Measurements from ENCODE around the gene THSD7A. TPM values are rescaled to one million over a fixed set of nuclear protein-coding genes. Genes with fewer than 3 reads are reported as not detected.

Gene THSD7A
- total RNA-seq, 1 experiment from 2014 or later = 5.9 TPM

GRCh38 chr7:11513460-11513859 is 318.5 kb downstream of the THSD7A start:
- DNase-seq = no peak
- H3K36me3 Mint-ChIP-seq (ENCODE audit: insufficient read depth, unreplicated experiment) = no peaks in the 10 kb centered on the region
- no peaks in the 10 kb centered on the region for H3K27me3 Mint-ChIP-seq (ENCODE audit: unreplicated experiment)
- intact Hi-C loops (cut with micrococcal nuclease; ENCODE audit: unreplicated experiment) = no loop called here
- H3K4me1 Mint-ChIP-seq (ENCODE audit: low read depth, unreplicated experiment) = no peaks in the 10 kb centered on the region
- no peaks in the 10 kb centered on the region for H3K9me3 Mint-ChIP-seq (ENCODE audit: low read depth, unreplicated experiment)
- H3K4me3 Mint-ChIP-seq (ENCODE audit: low read depth, unreplicated experiment) = no peak overlapping the region
- H3K27ac Mint-ChIP-seq (ENCODE audit: unreplicated experiment) = no peak overlapping the region
- CTCF ChIA-PET = interaction anchor here (0.6 kb wide), 1 partner anchor 171 kb away, joined by 3 read pairs; no protein-coding TSS in a partner anchor
- no peak for TF ChIP-seq CTCF (IDR thresholded peaks at IDR 0.05; ENCODE audit: unreplicated experiment)
- BruUV-seq (replicated peaks) = no TSS peak

DNA sequence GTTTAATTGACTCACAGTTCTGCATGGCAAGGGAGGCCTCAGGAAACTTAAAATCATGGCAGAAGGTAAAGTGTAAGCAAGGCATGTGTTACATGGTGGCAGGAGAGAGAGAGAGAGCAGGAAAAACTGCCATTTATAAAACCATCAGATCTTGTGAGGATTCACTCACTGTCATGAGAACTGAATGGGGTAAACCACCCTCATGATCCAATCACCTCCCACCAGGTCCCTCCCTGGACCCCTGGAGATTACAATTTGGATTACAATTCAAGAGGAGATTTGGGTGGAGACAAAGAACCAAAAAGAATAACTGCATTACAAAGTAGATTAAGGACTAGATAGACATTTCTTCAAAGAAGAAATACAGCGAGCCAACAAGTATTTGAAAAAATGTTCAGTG is 324.1 kb downstream of the THSD7A start:
- BruUV-seq (replicated peaks) = no TSS peak
- CTCF ChIA-PET = no interaction called here
- H3K4me3 Mint-ChIP-seq (ENCODE audit: low read depth, unreplicated experiment) = no peak overlapping the region
- H3K27ac Mint-ChIP-seq (ENCODE audit: unreplicated experiment) = no peak overlapping the region
- H3K27me3 Mint-ChIP-seq (ENCODE audit: unreplicated experiment) = no peaks in the 10 kb centered on the region
- H3K36me3 Mint-ChIP-seq (ENCODE audit: insufficient read depth, unreplicated experiment) = no peaks in the 10 kb centered on the region
- no peaks in the 10 kb centered on the region for H3K4me1 Mint-ChIP-seq (ENCODE audit: low read depth, unreplicated experiment)
- no peak for TF ChIP-seq CTCF (IDR thresholded peaks at IDR 0.05; ENCODE audit: unreplicated experiment)
- no peaks in the 10 kb centered on the region for H3K9me3 Mint-ChIP-seq (ENCODE audit: low read depth, unreplicated experiment)
- DNase-seq = no peak
- intact Hi-C loops (cut with micrococcal nuclease; ENCODE audit: unreplicated experiment) = no loop called here

DNA sequence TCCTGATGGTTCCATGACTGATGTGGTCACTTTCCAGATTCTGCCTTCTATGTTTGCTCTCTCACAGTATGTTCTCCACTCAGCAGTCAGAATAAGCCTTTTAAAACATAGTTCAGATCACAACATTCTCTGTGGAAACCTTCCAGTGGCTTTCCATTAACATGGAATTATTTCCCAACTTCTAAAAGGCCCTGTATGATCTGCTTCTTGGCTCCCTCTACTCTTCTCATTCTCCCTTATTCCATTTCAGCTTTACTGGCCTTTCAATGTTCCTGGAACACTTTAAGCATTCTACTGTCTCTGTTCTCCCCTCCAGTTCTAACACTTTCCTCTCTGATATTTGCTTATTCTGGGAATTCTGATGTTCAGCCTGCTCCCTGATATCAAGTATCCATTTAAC is 325.6 kb downstream of the THSD7A start:
- no peak for TF ChIP-seq CTCF (IDR thresholded peaks at IDR 0.05; ENCODE audit: unreplicated experiment)
- no peaks in the 10 kb centered on the region for H3K36me3 Mint-ChIP-seq (ENCODE audit: insufficient read depth, unreplicated experiment)
- no TSS peak for BruUV-seq (replicated peaks)
- H3K27ac Mint-ChIP-seq (ENCODE audit: unreplicated experiment) = no peak overlapping the region
- intact Hi-C loops (cut with micrococcal nuclease; ENCODE audit: unreplicated experiment) = no loop called here
- no peaks in the 10 kb centered on the region for H3K4me1 Mint-ChIP-seq (ENCODE audit: low read depth, unreplicated experiment)
- CTCF ChIA-PET = interaction anchor here (1.0 kb wide), 1 partner anchor 14 kb away, joined by 3 read pairs; no protein-coding TSS in a partner anchor
- DNase-seq = no peak
- no peak overlapping the region for H3K4me3 Mint-ChIP-seq (ENCODE audit: low read depth, unreplicated experiment)
- no peaks in the 10 kb centered on the region for H3K27me3 Mint-ChIP-seq (ENCODE audit: unreplicated experiment)
- H3K9me3 Mint-ChIP-seq (ENCODE audit: low read depth, unreplicated experiment) = peaks cover 4% of the 10 kb centered on the region

- H3K9me3 Mint-ChIP-seq (ENCODE audit: low read depth, unreplicated experiment) = peaks cover 5% of the 10 kb centered on the region
- no peak for TF ChIP-seq CTCF (IDR thresholded peaks at IDR 0.05; ENCODE audit: unreplicated experiment)
- intact Hi-C loops (cut with micrococcal nuclease; ENCODE audit: unreplicated experiment) = no loop called here
- H3K4me1 Mint-ChIP-seq (ENCODE audit: low read depth, unreplicated experiment) = no peaks in the 10 kb centered on the region
- no TSS peak for BruUV-seq (replicated peaks)
- CTCF ChIA-PET = no interaction called here
- H3K27ac Mint-ChIP-seq (ENCODE audit: unreplicated experiment) = no peak overlapping the region
- no peaks in the 10 kb centered on the region for H3K27me3 Mint-ChIP-seq (ENCODE audit: unreplicated experiment)
- no peak overlapping the region for H3K4me3 Mint-ChIP-seq (ENCODE audit: low read depth, unreplicated experiment)
- no peak for DNase-seq
- H3K36me3 Mint-ChIP-seq (ENCODE audit: insufficient read depth, unreplicated experiment) = no peaks in the 10 kb centered on the region
Measured at GRCh38 chr7:11505471-11505985, 326.5 kb downstream of the THSD7A start.

All from Calu3 (cell line).